GM21447 (cell line): ENCODE results near the gene ARHGAP15.

Experiments
- ATAC-seq: cut with Tn5 transposase; IDR thresholded peaks from one replicate; pipeline ENCODE4 v1.9.1; 2021; ENCODE audit not compliant: unreplicated experiment

Gene ARHGAP15

GRCh38 chr2:143334837-143335236, 205.6 kb downstream of the ARHGAP15 start:
- ATAC-seq = no peak

- ATAC-seq = no peak
These were observed 207.5 kb downstream of the ARHGAP15 start for GRCh38 chr2:143336719-143337210.

- no peak for ATAC-seq
These were observed 212.3 kb downstream of the ARHGAP15 start for GRCh38 chr2:143341478-143341877.

GRCh38 chr2:143344780-143345179, 215.6 kb downstream of the ARHGAP15 start:
- no peak for ATAC-seq

- ATAC-seq = no peak
These were observed 216.9 kb downstream of the ARHGAP15 start for GRCh38 chr2:143345887-143346787.

GRCh38 chr2:143347271-143347695, 218.1 kb downstream of the ARHGAP15 start:
- no peak for ATAC-seq

GRCh38 chr2:143347901-143348414, 218.7 kb downstream of the ARHGAP15 start:
- no peak for ATAC-seq

- no peak for ATAC-seq
These were observed 225.0 kb downstream of the ARHGAP15 start for GRCh38 chr2:143354050-143354750.

GRCh38 chr2:143355870-143356269, 226.7 kb downstream of the ARHGAP15 start:
- no peak for ATAC-seq

GRCh38 chr2:143356336-143356735, 227.1 kb downstream of the ARHGAP15 start:
- no peak for ATAC-seq

GRCh38 chr2:143356736-143357446, 227.7 kb downstream of the ARHGAP15 start:
- ATAC-seq = no peak

GRCh38 chr2:143357966-143358365, 228.7 kb downstream of the ARHGAP15 start:
- ATAC-seq = no peak

GRCh38 chr2:143361346-143361745, 232.1 kb downstream of the ARHGAP15 start:
- ATAC-seq = no peak

- ATAC-seq = no peak
These were observed 242.4 kb downstream of the ARHGAP15 start for GRCh38 chr2:143371616-143372015.

GRCh38 chr2:143375384-143375880, 246.2 kb downstream of the ARHGAP15 start:
- ATAC-seq = no peak

- ATAC-seq = no peak
These were observed 249.8 kb downstream of the ARHGAP15 start for GRCh38 chr2:143378996-143379395.

- no peak for ATAC-seq
These were observed 250.7 kb downstream of the ARHGAP15 start for GRCh38 chr2:143379955-143380354.

- no peak for ATAC-seq
These were observed 253.4 kb downstream of the ARHGAP15 start for GRCh38 chr2:143382573-143382972.

GRCh38 chr2:143383016-143383415, 253.8 kb downstream of the ARHGAP15 start:
- ATAC-seq = no peak

- ATAC-seq = no peak
These were observed 254.9 kb downstream of the ARHGAP15 start for GRCh38 chr2:143384111-143384510.

GRCh38 chr2:143390171-143390570, 261.0 kb downstream of the ARHGAP15 start:
- no peak for ATAC-seq
